MM.1S (cell line): ENCODE data around the gene RDH16.

ENCODE experiments used
- DNase-seq: peaks from one replicate; pipeline ENCODE4 v3.0.0-alpha.2; 2015
- H2AFZ ChIP-seq: fragments of 300-600 bp; sonication (generic); 2 replicates; pipeline ENCODE4 v1.6.0; 2016; ENCODE audit warnings: antibody characterized with exemption, low read length
- H3F3A ChIP-seq: fragments of 300-600 bp; sonication (generic); 2 replicates; pipeline ENCODE4 v1.6.1; 2016; ENCODE audit warnings: mild to moderate bottlenecking, antibody characterized with exemption, low read length, moderate library complexity, mixed read lengths; ENCODE audit not compliant: insufficient read depth
- H3K27ac ChIP-seq: fragments of 300-600 bp; sonication (generic); 2 replicates; pipeline ENCODE4 v1.5.1; 2016; ENCODE audit warnings: mild to moderate bottlenecking, low read length
- H3K27me3 ChIP-seq: fragments of 300-600 bp; sonication (generic); replicated peaks from 2 replicates; pipeline ENCODE4 v1.6.0; 2016; ENCODE audit warnings: low read length; ENCODE audit not compliant: insufficient read depth
- H3K36me3 ChIP-seq: fragments of 300-600 bp; sonication (generic); replicated peaks from 2 replicates; pipeline ENCODE4 v1.6.1; 2016; ENCODE audit warnings: mild to moderate bottlenecking, low read length, mixed read lengths; ENCODE audit not compliant: insufficient read depth
- H3K4me1 ChIP-seq: fragments of 300-600 bp; sonication (generic); 2 replicates; pipeline ENCODE4 v1.6.1; 2016; ENCODE audit warnings: low read length, mixed read lengths
- H3K4me2 ChIP-seq: fragments of 300-600 bp; sonication (generic); 2 replicates; pipeline ENCODE4 v1.6.0; 2016; ENCODE audit warnings: low read depth, low read length
- H3K4me3 ChIP-seq: fragments of 300-600 bp; sonication (generic); 2 replicates; pipeline ENCODE4 v1.5.1; 2016; ENCODE audit warnings: low read length, mixed read lengths
- H3K79me2 ChIP-seq: fragments of 300-600 bp; sonication (generic); 2 replicates; pipeline ENCODE4 v1.6.1; 2016; ENCODE audit warnings: mixed run types, low read length, mixed read lengths
- H3K9ac ChIP-seq: fragments of 300-600 bp; sonication (generic); 2 replicates; pipeline ENCODE4 v1.6.1; 2016; ENCODE audit warnings: low read length, mixed read lengths
- H3K9me2 ChIP-seq: fragments of 300-600 bp; sonication (generic); replicated peaks from 2 replicates; pipeline ENCODE4 v1.6.1; 2016; ENCODE audit warnings: mild to moderate bottlenecking, low read length, mixed read lengths; ENCODE audit not compliant: insufficient read depth
- H3K9me3 ChIP-seq: fragments of 300-600 bp; sonication (generic); replicated peaks from 2 replicates; pipeline ENCODE4 v1.6.1; 2016; ENCODE audit warnings: mild to moderate bottlenecking, low read length, mixed read lengths; ENCODE audit not compliant: insufficient read depth
- H4K20me1 ChIP-seq: fragments of 300-600 bp; sonication (generic); 2 replicates; pipeline ENCODE4 v1.6.1; 2016; ENCODE audit warnings: mild to moderate bottlenecking, low read length, moderate library complexity, mixed read lengths; ENCODE audit not compliant: insufficient read depth
- CTCF ChIP-seq: fragments of 300-600 bp; sonication (generic); IDR thresholded peaks from 2 replicates; pipeline ENCODE4 v1.5.1; 2016; ENCODE audit warnings: antibody characterized with exemption, low read length, mixed read lengths
- EZH2 ChIP-seq: fragments of 300-600 bp; sonication (generic); optimal IDR thresholded peaks from 2 replicates; pipeline ENCODE3; 2017; ENCODE audit warnings: low read depth, mild to moderate bottlenecking, antibody characterized with exemption, low read length, mixed read lengths
- EZH2phosphoT487 ChIP-seq: fragments of 300-600 bp; sonication (generic); IDR thresholded peaks from 2 replicates; pipeline ENCODE4 v1.6.1; 2018; ENCODE audit warnings: antibody characterized with exemption, low read length

Gene RDH16

GRCh38 chr12:56957229-56958052, at the start of gene RDH16:
RDH16 (minus strand) TSS chr12:56957608; CDS start chr12:56957462, 146 bp downstream.
- no peak within 1 kb of the TSS for H3K4me3 ChIP-seq
- H2AFZ ChIP-seq, result no peak within 1 kb of the TSS
- DNase-seq, result no peak

GRCh38 chr12:57006809-57007475, 49.5 kb upstream of the RDH16 start:
- H3K27me3 ChIP-seq, result no peaks in the 10 kb centered on the region
- peak overlapping the region; percentile 48 for H3K4me2 ChIP-seq
- H3K9me3 ChIP-seq, result no peaks in the 10 kb centered on the region
- H3K4me1 ChIP-seq, result peaks cover 15% of the 10 kb centered on the region
- H2AFZ ChIP-seq, result peak overlapping the region; percentile 71
- TF ChIP-seq EZH2, result no peak
- no peak for TF ChIP-seq EZH2phosphoT487
- TF ChIP-seq CTCF, result no peak; the same call in 1 of the 2 replicates
- H3K9ac ChIP-seq, result peak overlapping the region; percentile 14; the same call in 1 of the 2 replicates
- no peaks in the 10 kb centered on the region for H3F3A ChIP-seq
- peak overlapping the region; percentile 31; the same call in 1 of the 2 replicates for H3K4me3 ChIP-seq
- H3K79me2 ChIP-seq, result peaks cover 32% of the 10 kb centered on the region
- H3K9me2 ChIP-seq, result no peaks in the 10 kb centered on the region
- no peak for DNase-seq
- peaks cover 5% of the 10 kb centered on the region; the same call in 1 of the 2 replicates for H3K36me3 ChIP-seq
- no peak overlapping the region for H3K27ac ChIP-seq
- no peaks in the 10 kb centered on the region for H4K20me1 ChIP-seq

More at GRCh38 chr12:56957229-56958052, at the start of gene RDH16:
- Histone ChIP-seq H4K20me1 (no peaks in the 10 kb centered on the region), H3K9me2 (no peaks in the 10 kb centered on the region), H3K9me3 (no peaks in the 10 kb centered on the region), H3K9ac (no peak within 1 kb of the TSS), H3K4me1 (no peaks in the 10 kb centered on the region), H3K79me2 (no peaks in the 10 kb centered on the region), H3K36me3 (no peaks in the 10 kb centered on the region), H3F3A (no peaks in the 10 kb centered on the region), H3K27me3 (no peaks in the 10 kb centered on the region), H3K4me2 (no peak within 1 kb of the TSS), H3K27ac (no peak within 1 kb of the TSS)
- TF ChIP-seq CTCF (no peak), EZH2 (no peak), EZH2phosphoT487 (no peak)

- Histone ChIP-seq H3K4me2 (peak within 1 kb of the TSS; percentile 90), H3K27ac (peak within 1 kb of the TSS; percentile 23; the same call in 1 of the 2 replicates), H3K9ac (peak within 1 kb of the TSS; percentile 88), H3F3A (no peaks in the 10 kb centered on the region), H3K9me2 (no peaks in the 10 kb centered on the region), H3K9me3 (no peaks in the 10 kb centered on the region), H2AFZ (peak within 1 kb of the TSS; percentile 79), H3K4me3 (peak within 1 kb of the TSS; percentile 89), H3K4me1 (peaks cover 7% of the 10 kb centered on the region; the same call in 1 of the 2 replicates), H3K36me3 (peaks cover 5% of the 10 kb centered on the region; the same call in 1 of the 2 replicates), H3K79me2 (peaks cover 40% of the 10 kb centered on the region), H3K27me3 (no peaks in the 10 kb centered on the region), H4K20me1 (no peaks in the 10 kb centered on the region)
- TF ChIP-seq CTCF (peak; percentile 51), EZH2 (no peak), EZH2phosphoT487 (no peak)
- DNase-seq, result peak; percentile 66
Observed at GRCh38 chr12:57005980-57006808, 48.8 kb upstream of the RDH16 start, which contains the start of gene ZBTB39. ZBTB39 (minus strand) TSS chr12:57006546; CDS start chr12:57004917, 1,629 bp downstream.
